ENCODE results near the gene OR5K4. TPM values are rescaled to one million over a fixed set of nuclear protein-coding genes. Genes with fewer than 3 reads are reported as not detected.
A peak's percentile ranks its signal among the peaks of the same experiment; 100 is the strongest.

Gene OR5K4
- total and polyA plus RNA-seq, 5 donors = not detected

- no peak for ATAC-seq
- Histone ChIP-seq H3K4me3 (ENCODE audit: low read length) (no peak overlapping the region), H3K4me1 (ENCODE audit: control insufficient read depth, insufficient read depth, low read length) (no peaks in the 10 kb centered on the region), H3K27me3 (ENCODE audit: control insufficient read depth, insufficient read depth) (no peaks in the 10 kb centered on the region), H3K27ac (ENCODE audit: low read length) (no peak overlapping the region), H3K9me3 (ENCODE audit: control insufficient read depth, low read length) (no peaks in the 10 kb centered on the region)
- DNase-seq = no peak
- intact Hi-C loops (cut with DNase I) = no loop called here
- WGBS = 65% methylated on average over 3 of the region's 3 CpGs
Observed at GRCh38 chr3:98333989-98334606, 19.6 kb upstream of the OR5K4 start.

- Histone ChIP-seq H3K4me1 (ENCODE audit: control insufficient read depth, insufficient read depth, low read length) (no peaks in the 10 kb centered on the region), H3K27me3 (ENCODE audit: control insufficient read depth, insufficient read depth) (no peaks in the 10 kb centered on the region), H3K9me3 (ENCODE audit: control insufficient read depth, low read length) (no peaks in the 10 kb centered on the region), H3K27ac (ENCODE audit: low read length) (no peak overlapping the region), H3K4me3 (ENCODE audit: low read length) (no peak overlapping the region)
- WGBS = 83% methylated on average over 1 of the region's 1 CpG
- DNase-seq (no peak), ATAC-seq (no peak)
- intact Hi-C loops (cut with DNase I) = no loop called here
Observed at GRCh38 chr3:98339031-98339430, 14.6 kb upstream of the OR5K4 start.

- Histone ChIP-seq H3K27me3 (ENCODE audit: control insufficient read depth, insufficient read depth) (no peaks in the 10 kb centered on the region), H3K9me3 (ENCODE audit: control insufficient read depth, low read length) (no peaks in the 10 kb centered on the region), H3K27ac (ENCODE audit: low read length) (no peak overlapping the region), H3K4me3 (ENCODE audit: low read length) (no peak overlapping the region), H3K4me1 (ENCODE audit: control insufficient read depth, insufficient read depth, low read length) (no peaks in the 10 kb centered on the region)
- intact Hi-C loops (cut with DNase I) = no loop called here
- no peak for ATAC-seq
- WGBS = 86% methylated on average over 6 of the region's 6 CpGs
- no peak for DNase-seq
Observed at GRCh38 chr3:98341758-98342157, 11.9 kb upstream of the OR5K4 start.

GRCh38 chr3:98343647-98344507, 9.8 kb upstream of the OR5K4 start:
- H3K27ac ChIP-seq (ENCODE audit: low read length) = no peak overlapping the region
- intact Hi-C loops (cut with DNase I) = no loop called here
- H3K27me3 ChIP-seq (ENCODE audit: control insufficient read depth, insufficient read depth) = no peaks in the 10 kb centered on the region
- peak in 1 of 3 donors; percentile 21 for DNase-seq
- H3K4me1 ChIP-seq (ENCODE audit: control insufficient read depth, insufficient read depth, low read length) = no peaks in the 10 kb centered on the region
- no peak for ATAC-seq
- WGBS = 59% methylated on average over 13 of the region's 13 CpGs
- no peak overlapping the region for H3K4me3 ChIP-seq (ENCODE audit: low read length)
- no peaks in the 10 kb centered on the region for H3K9me3 ChIP-seq (ENCODE audit: control insufficient read depth, low read length)

- H3K4me1 ChIP-seq (ENCODE audit: control insufficient read depth, insufficient read depth, low read length) = no peaks in the 10 kb centered on the region
- intact Hi-C loops (cut with DNase I) = no loop called here
- 95% methylated on average over 3 of the region's 3 CpGs for WGBS
- H3K4me3 ChIP-seq (ENCODE audit: low read length) = no peak overlapping the region
- DNase-seq (no peak), ATAC-seq (no peak)
- no peak overlapping the region for H3K27ac ChIP-seq (ENCODE audit: low read length)
- no peaks in the 10 kb centered on the region for H3K27me3 ChIP-seq (ENCODE audit: control insufficient read depth, insufficient read depth)
- no peaks in the 10 kb centered on the region for H3K9me3 ChIP-seq (ENCODE audit: control insufficient read depth, low read length)
Observed at GRCh38 chr3:98350082-98350481, 3.6 kb upstream of the OR5K4 start.

GRCh38 chr3:98359250-98359649, 5.6 kb downstream of the OR5K4 start:
- no peak overlapping the region for H3K4me3 ChIP-seq (ENCODE audit: low read length)
- DNase-seq (no peak), ATAC-seq (no peak)
- H3K9me3 ChIP-seq (ENCODE audit: control insufficient read depth, low read length) = peaks cover 1% of the 10 kb centered on the region
- intact Hi-C loops (cut with DNase I) = no loop called here
- no peaks in the 10 kb centered on the region for H3K27me3 ChIP-seq (ENCODE audit: control insufficient read depth, insufficient read depth)
- no peaks in the 10 kb centered on the region for H3K4me1 ChIP-seq (ENCODE audit: control insufficient read depth, insufficient read depth, low read length)
- no peak overlapping the region for H3K27ac ChIP-seq (ENCODE audit: low read length)

- Histone ChIP-seq H3K4me3 (ENCODE audit: low read length) (no peak overlapping the region), H3K27ac (ENCODE audit: low read length) (no peak overlapping the region), H3K9me3 (ENCODE audit: control insufficient read depth, low read length) (peaks cover 1% of the 10 kb centered on the region), H3K27me3 (ENCODE audit: control insufficient read depth, insufficient read depth) (no peaks in the 10 kb centered on the region), H3K4me1 (ENCODE audit: control insufficient read depth, insufficient read depth, low read length) (no peaks in the 10 kb centered on the region)
- ATAC-seq (no peak), DNase-seq (peak in 1 of 3 donors; percentile 10)
- intact Hi-C loops (cut with DNase I) = no loop called here
- WGBS = 57% methylated on average over 1 of the region's 1 CpG
Observed at GRCh38 chr3:98359993-98360675, 6.5 kb downstream of the OR5K4 start.

- Histone ChIP-seq H3K27ac (ENCODE audit: low read length) (no peak overlapping the region), H3K4me1 (ENCODE audit: control insufficient read depth, insufficient read depth, low read length) (no peaks in the 10 kb centered on the region), H3K27me3 (ENCODE audit: control insufficient read depth, insufficient read depth) (no peaks in the 10 kb centered on the region), H3K4me3 (ENCODE audit: low read length) (no peak overlapping the region), H3K9me3 (ENCODE audit: control insufficient read depth, low read length) (peaks cover 1% of the 10 kb centered on the region)
- 94% methylated on average over 3 of the region's 3 CpGs for WGBS
- intact Hi-C loops (cut with DNase I) = no loop called here
- no peak for ATAC-seq
- DNase-seq = no peak
Observed at GRCh38 chr3:98360681-98361080, 7.0 kb downstream of the OR5K4 start.

- no peak for ATAC-seq
- Histone ChIP-seq H3K4me1 (ENCODE audit: control insufficient read depth, insufficient read depth, low read length) (no peaks in the 10 kb centered on the region), H3K27me3 (ENCODE audit: control insufficient read depth, insufficient read depth) (no peaks in the 10 kb centered on the region), H3K9me3 (ENCODE audit: control insufficient read depth, low read length) (peaks cover 1% of the 10 kb centered on the region), H3K4me3 (ENCODE audit: low read length) (no peak overlapping the region), H3K27ac (ENCODE audit: low read length) (no peak overlapping the region)
- no peak for DNase-seq
- WGBS = 61% methylated on average over 2 of the region's 2 CpGs
- intact Hi-C loops (cut with DNase I) = no loop called here
Observed at GRCh38 chr3:98361289-98361688, 7.6 kb downstream of the OR5K4 start.

GRCh38 chr3:98367464-98368246, 14.0 kb downstream of the OR5K4 start:
- DNase-seq (no peak), ATAC-seq (no peak)
- H3K9me3 ChIP-seq (ENCODE audit: control insufficient read depth, low read length) = no peaks in the 10 kb centered on the region
- WGBS = 73% methylated on average over 4 of the region's 4 CpGs
- no peaks in the 10 kb centered on the region for H3K4me1 ChIP-seq (ENCODE audit: control insufficient read depth, insufficient read depth, low read length)
- intact Hi-C loops (cut with DNase I) = no loop called here
- no peaks in the 10 kb centered on the region for H3K27me3 ChIP-seq (ENCODE audit: control insufficient read depth, insufficient read depth)
- H3K27ac ChIP-seq (ENCODE audit: low read length) = no peak overlapping the region
- no peak overlapping the region for H3K4me3 ChIP-seq (ENCODE audit: low read length)

GRCh38 chr3:98371186-98371585, 17.5 kb downstream of the OR5K4 start:
- ATAC-seq (no peak), DNase-seq (no peak)
- H3K4me3 ChIP-seq (ENCODE audit: low read length) = no peak overlapping the region

More at GRCh38 chr3:98371186-98371585, 17.5 kb downstream of the OR5K4 start:
- Histone ChIP-seq H3K27me3 (ENCODE audit: control insufficient read depth, insufficient read depth) (no peaks in the 10 kb centered on the region), H3K4me1 (ENCODE audit: control insufficient read depth, insufficient read depth, low read length) (no peaks in the 10 kb centered on the region), H3K9me3 (ENCODE audit: control insufficient read depth, low read length) (no peaks in the 10 kb centered on the region), H3K27ac (ENCODE audit: low read length) (no peak overlapping the region)
- intact Hi-C loops (cut with DNase I) = no loop called here
